HepG2 (cell line): Measurements from ENCODE around the gene PIGX. TPM values are rescaled to one million over a fixed set of nuclear protein-coding genes. Genes with fewer than 3 reads are reported as not detected.

Experiments used
- ATAC-seq: fragments of 200-7000 bp; cut with Tn5 transposase; 3 replicates; pipeline ENCODE4 v1.9.1; 2020; ENCODE audit warnings: mild to moderate bottlenecking, moderate library complexity
- BruUV-seq: library from RNA; stranded (reverse); fragments of 400-500 nt; replicated peaks from 2 replicates; lab custom pipeline; 2021; lab: Mats Ljungman, UMichigan
- CTCF ChIA-PET: fragments of 300-600 bp; formaldehyde crosslinking; extraction: SDS; loops from one replicate; lab custom pipeline; 2021; ENCODE audit warnings: low total read pairs, inconsistent platforms, low intra/inter-chr PET ratio; lab: Yijun Ruan, JAX
- POLR2A ChIA-PET: fragments of 350-600 bp; sonication (Branson Sonifier 250); formaldehyde crosslinking; loops from one replicate; lab custom pipeline; 2020; ENCODE audit warnings: antibody characterized with exemption, inconsistent platforms; lab: Yijun Ruan, JAX
- DNase-seq: peaks from one replicate; pipeline ENCODE4 v3.0.0-alpha.2; 2015; ENCODE audit warnings: low spot score
- FAIRE-seq: peaks from 3 replicates; lab custom pipeline; 2011; peaks lifted over from hg19 to GRCh38; lab: Jason Lieb, UNC
- H2AFZ ChIP-seq: one replicate; pipeline ENCODE4 v1.6.1; 2011; ENCODE audit warnings: low read length, inconsistent platforms
- H3K27ac ChIP-seq: fragments of 300-600 bp; 3 replicates; pipeline ENCODE4 v1.8.0; 2011; ENCODE audit warnings: mixed run types, mild to moderate bottlenecking, mixed read lengths, low read length, inconsistent platforms; ENCODE audit not compliant: insufficient read depth; ENCODE audit errors: extremely low read length
- H3K27me3 ChIP-seq, 2 experiments: fragments of 200-600 bp in 1 of 2; 2 replicates in 1 of 2; 3 replicates in 1 of 2; pipeline versions ENCODE4 v1.6.0 to v1.8.0; 2011; ENCODE audit warnings: low read length in 2 of 2, mild to moderate bottlenecking in 2 of 2, moderate library complexity in 2 of 2, inconsistent platforms in 1 of 2; ENCODE audit not compliant: insufficient read depth in 2 of 2, control insufficient read depth in 1 of 2
- H3K36me3 ChIP-seq, 2 experiments: fragments of 200-600 bp in 1 of 2; replicated peaks in 1 of 2; 2 replicates in 1 of 2; 3 replicates in 1 of 2; pipeline versions ENCODE4 v1.5.1 to v1.8.0; 2011; ENCODE audit warnings: low read length in 2 of 2, inconsistent platforms in 1 of 2; ENCODE audit not compliant: insufficient read depth in 2 of 2, control insufficient read depth in 1 of 2
- H3K4me1 ChIP-seq: 2 replicates; pipeline ENCODE4 v1.5.1; 2012; ENCODE audit warnings: low read length, inconsistent platforms; ENCODE audit not compliant: insufficient read depth
- H3K4me2 ChIP-seq: 2 replicates; pipeline ENCODE4 v1.6.0; 2011; ENCODE audit warnings: low read depth, low read length, inconsistent platforms
- H3K4me3 ChIP-seq, 3 experiments: fragments of 200-600 bp in 1 of 3; sonication (generic), shearing (Covaris generic) in 1 of 3; replicated peaks in 1 of 3; 2 replicates each; pipeline ENCODE4 v1.5.1; 2011 to 2016; ENCODE audit warnings: low read length in 3 of 3, inconsistent platforms in 2 of 3, low read depth in 2 of 3, mild to moderate bottlenecking in 2 of 3, control low read depth in 1 of 3, mixed read lengths in 1 of 3; ENCODE audit not compliant: insufficient read depth in 1 of 3
- H3K79me2 ChIP-seq: one replicate; pipeline ENCODE4 v1.6.1; 2011; ENCODE audit warnings: low read length, inconsistent platforms; ENCODE audit not compliant: insufficient read depth
- H3K9ac ChIP-seq: 2 replicates; pipeline ENCODE4 v1.6.0; 2011; ENCODE audit warnings: mild to moderate bottlenecking, low read depth, low read length, inconsistent platforms; ENCODE audit not compliant: insufficient read depth
- H3K9me3 ChIP-seq: 2 replicates; pipeline ENCODE4 v1.5.1; 2012; ENCODE audit warnings: mild to moderate bottlenecking, low read length
- H4K20me1 ChIP-seq: 2 replicates; pipeline ENCODE4 v1.6.0; 2011; ENCODE audit warnings: inconsistent platforms, mild to moderate bottlenecking, low read length, moderate library complexity; ENCODE audit not compliant: insufficient read depth
- AKNA ChIP-seq: sonication (generic); formaldehyde crosslinking; IDR thresholded peaks from 2 replicates; pipeline ENCODE4 v1.4.0; 2020; ENCODE audit warnings: missing genetic modification reagents, borderline replicate concordance
- FOSL1 ChIP-seq: sonication (generic); formaldehyde crosslinking; IDR thresholded peaks from 2 replicates; pipeline ENCODE4 v1.9.0; 2021; ENCODE audit warnings: missing genetic modification reagents, borderline replicate concordance
- IKZF1 ChIP-seq: fragments of 450-650 bp; IDR thresholded peaks from 2 replicates; pipeline ENCODE4 v1.7.1; 2016
- MAZ ChIP-seq, 2 experiments: sonication (generic) in 1 of 2; formaldehyde crosslinking in 1 of 2; IDR thresholded peaks; 2 replicates each; pipeline versions ENCODE4 v1.5.0 to v1.6.1; 2012 to 2020; ENCODE audit warnings: low read depth in 2 of 2, mild to moderate bottlenecking in 2 of 2, borderline replicate concordance in 1 of 2, improper control_type of control experiment in 1 of 2, low read length in 1 of 2, missing genetic modification reagents in 1 of 2, moderate library complexity in 1 of 2
- PHB2 ChIP-seq: fragments of 450-650 bp; IDR thresholded peaks from 2 replicates; pipeline ENCODE4 v1.6.1; 2018; ENCODE audit not compliant: partially characterized antibody
- RERE ChIP-seq: IDR thresholded peaks from 2 replicates; pipeline ENCODE4 v1.6.1; 2016; ENCODE audit warnings: low read depth, missing genetic modification reagents, missing compliant biosample characterization
- ZBTB49 ChIP-seq: sonication (generic); formaldehyde crosslinking; IDR thresholded peaks from 2 replicates; pipeline ENCODE4 v1.4.0; 2020; ENCODE audit warnings: missing genetic modification reagents, borderline replicate concordance
- ZNF180 ChIP-seq: sonication (generic); formaldehyde crosslinking; IDR thresholded peaks from 2 replicates; pipeline ENCODE4 v1.4.0; 2020; ENCODE audit warnings: low read depth, missing genetic modification reagents, borderline replicate concordance
- ZNF30 ChIP-seq: sonication (generic); formaldehyde crosslinking; IDR thresholded peaks from 2 replicates; pipeline ENCODE4 v1.5.0; 2020; ENCODE audit warnings: mild to moderate bottlenecking, missing genetic modification reagents
- ZNF468 ChIP-seq: sonication (generic); formaldehyde crosslinking; IDR thresholded peaks from 2 replicates; pipeline ENCODE4 v1.8.0; 2022; ENCODE audit warnings: mild to moderate bottlenecking, moderate library complexity, missing genetic modification reagents
- ZNF549 ChIP-seq: sonication (generic); formaldehyde crosslinking; IDR thresholded peaks from 2 replicates; pipeline ENCODE4 v1.5.0; 2020; ENCODE audit warnings: missing genetic modification reagents
- WGBS: methylation state at CpG from one replicate; pipeline ENCODE4 v1.1.6; 2017; ENCODE audit warnings: low lambda C conversion rate; 5-methylcytosine and 5-hydroxymethylcytosine counted together
- in situ Hi-C: cut with HindIII; loops from 2 replicates; pipeline ENCODE4 v1.10.0; 2017; ENCODE audit warnings: low pct_unique_long_range_greater_than_20kb; ENCODE audit not compliant: extremely low pct_ligation_motif_present
- intact Hi-C: fragments of 100-400 bp; cut with micrococcal nuclease; formaldehyde crosslinking; loops from one replicate; pipeline ENCODE4 v1.10.0; 2022; ENCODE audit not compliant: unreplicated experiment
- polyA plus RNA-seq, 8 experiments: library from polyadenylated mRNA; depleted of rRNA in 3 of 8; stranded (reverse) in 7 of 8; unstranded in 1 of 8; fragments of >200 nt; fragmentation: Illumina TruSeq in 4 of 8; extraction: Trizol in 4 of 8; gene quantifications; 2 replicates each; pipeline versions ENCODE4 v1.2.1 to v1.2.3, GENCODE V29; 2011 to 2016; ENCODE audit warnings: low read depth in 4 of 8, missing spikeins in 1 of 8, mixed read lengths in 1 of 8; ENCODE audit not compliant: insufficient read depth in 1 of 8
- total RNA-seq, 5 experiments: library from RNA; depleted of rRNA; stranded (reverse); fragments of >200 nt; fragmentation: Illumina TruSeq; extraction: Trizol; gene quantifications; 2 replicates each; pipeline ENCODE4 v1.2.3, GENCODE V29; 2016; ENCODE audit warnings: low read depth in 1 of 5

The PIGX gene
- total and polyA plus RNA-seq, 2 of the 13 experiments (the other 11 are each of a cell fraction or from before 2014, with no cell fraction given), result 13.2 to 21.3 TPM

GRCh38 chr3:196777836-196778235 is 65.7 kb downstream of the PIGX start:
- peaks cover 4 to 19% of the 10 kb centered on the region in 2 experiments; a peak in 4 of 5 replicates for H3K36me3 ChIP-seq
- ChIA-PET CTCF (no interaction called here), POLR2A (no interaction called here)
- DNase-seq, result no peak
- H3K4me1 ChIP-seq, result peaks cover 29% of the 10 kb centered on the region
- H2AFZ ChIP-seq, result no peak overlapping the region
- H3K9ac ChIP-seq, result no peak overlapping the region
- 95% methylated on average over 8 of the region's 8 CpGs for WGBS
- no peak overlapping the region for H3K4me3 ChIP-seq
- no TSS peak for BruUV-seq
- no peak for ATAC-seq
- H3K9me3 ChIP-seq, result no peaks in the 10 kb centered on the region
- intact Hi-C loops, result no loop called here
- H3K79me2 ChIP-seq, result peaks cover 91% of the 10 kb centered on the region
- H4K20me1 ChIP-seq, result peaks cover 14% of the 10 kb centered on the region
- H3K27me3 ChIP-seq, result no peaks in the 10 kb centered on the region
- in situ Hi-C loops, result no loop called here
- no peak overlapping the region for H3K27ac ChIP-seq
- FAIRE-seq, result no peak
- H3K4me2 ChIP-seq, result no peak overlapping the region
- TF ChIP-seq RERE (CRISPR knock-in tag) (no peak), ZNF468 (CRISPR knock-in tag) (no peak), ZNF549 (CRISPR knock-in tag) (no peak), MAZ (IDR thresholded peaks at IDR 0.05; ENCODE audit: borderline replicate concordance, low read depth, low read length) (no peak), MAZ (CRISPR knock-in tag; IDR thresholded peaks at IDR 0.05; ENCODE audit: low read depth) (no peak), IKZF1 (no peak), PHB2 (no peak), AKNA (CRISPR knock-in tag) (no peak), ZNF180 (CRISPR knock-in tag) (no peak), FOSL1 (CRISPR knock-in tag) (no peak), ZBTB49 (CRISPR knock-in tag) (no peak), ZNF30 (CRISPR knock-in tag) (no peak)
